SJCRH30 (cell line): ENCODE data around the gene PFKL. TPM values are rescaled to one million over a fixed set of nuclear protein-coding genes. Genes with fewer than 3 reads are reported as not detected.

Source experiments
- DNase-seq, 2 experiments: peaks; one replicate each; pipeline ENCODE4 v3.0.0-alpha.2; 2015 to 2020
- H3K27ac ChIP-seq: fragments of 250-450 bp; sonication (Bioruptor Pico); 2 replicates; pipeline ENCODE4 v1.5.1; 2020; ENCODE audit warnings: mild to moderate bottlenecking, moderate library complexity
- H3K27me3 ChIP-seq: fragments of 250-450 bp; sonication (Bioruptor Pico); 2 replicates; pipeline ENCODE4 v1.5.1; 2020; ENCODE audit warnings: mild to moderate bottlenecking, moderate library complexity
- H3K36me3 ChIP-seq: fragments of 250-450 bp; sonication (Bioruptor Pico); 2 replicates; pipeline ENCODE4 v1.5.1; 2020; ENCODE audit warnings: mild to moderate bottlenecking, moderate library complexity
- H3K4me1 ChIP-seq: fragments of 250-450 bp; sonication (Bioruptor Pico); 2 replicates; pipeline ENCODE4 v1.5.1; 2020; ENCODE audit warnings: mild to moderate bottlenecking, moderate library complexity
- H3K4me3 ChIP-seq: fragments of 250-450 bp; sonication (Bioruptor Pico); 2 replicates; pipeline ENCODE4 v1.5.1; 2020; ENCODE audit warnings: mild to moderate bottlenecking, moderate library complexity
- H3K9me3 ChIP-seq: fragments of 250-450 bp; sonication (Bioruptor Pico); replicated peaks from 2 replicates; pipeline ENCODE4 v1.5.1; 2020; ENCODE audit warnings: mild to moderate bottlenecking, moderate library complexity
- total RNA-seq: library from RNA; depleted of rRNA; stranded (reverse); fragments of >200 nt; shearing (Covaris generic); gene quantifications from 2 replicates; pipeline ENCODE4 v1.2.3, GENCODE V29; 2014

PFKL gene
- total RNA-seq, 1 experiment from 2014 or later: 50.7 TPM

DNA sequence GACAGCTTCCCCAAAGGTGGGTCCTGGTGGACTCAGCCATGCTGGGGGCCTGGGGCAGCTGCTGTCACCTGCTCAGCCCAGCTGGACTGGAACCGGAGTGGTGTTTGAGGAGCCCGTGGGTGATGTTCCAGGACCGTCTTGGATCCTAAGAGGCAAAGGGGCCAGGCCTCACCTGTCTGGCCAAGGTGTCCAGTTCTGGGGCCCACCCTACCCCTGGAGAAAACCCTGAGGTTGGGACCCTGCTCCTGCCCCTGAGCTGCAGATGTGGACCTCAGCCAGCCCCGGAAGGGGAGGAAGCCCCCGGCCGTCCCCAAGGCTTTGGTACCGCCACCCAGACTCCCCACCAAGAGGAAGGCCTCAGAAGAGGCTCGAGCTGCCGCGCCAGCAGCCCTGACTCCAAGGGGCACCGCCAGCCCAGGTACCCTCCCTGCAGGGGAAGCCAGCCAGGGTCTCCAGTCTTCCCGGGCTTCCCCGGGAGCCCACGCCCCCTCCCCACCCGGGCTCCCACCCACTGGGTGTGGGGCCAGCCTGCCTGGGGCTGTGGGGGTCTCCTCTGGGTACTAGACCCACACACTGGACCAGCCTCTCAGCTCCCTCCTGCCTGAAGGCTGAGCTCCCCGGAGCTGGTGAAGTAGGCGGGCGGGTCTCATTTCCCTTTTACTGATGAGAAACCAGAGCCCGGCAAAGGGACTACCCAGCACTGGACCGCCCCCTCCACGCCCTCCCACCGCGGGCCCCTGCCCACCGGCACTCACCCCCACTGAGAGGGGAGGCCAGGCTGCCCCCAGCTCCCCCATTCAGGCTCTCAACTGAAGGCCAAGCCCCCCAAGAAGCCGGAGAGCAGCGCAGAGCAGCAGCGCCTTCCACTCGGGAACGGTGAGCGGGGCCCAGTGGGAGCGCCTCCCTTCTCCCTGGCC lies 12.9 kb upstream of the PFKL start:
- H3K27me3 ChIP-seq: no peaks in the 10 kb centered on the region; the same call in 1 of the 2 replicates

DNA sequence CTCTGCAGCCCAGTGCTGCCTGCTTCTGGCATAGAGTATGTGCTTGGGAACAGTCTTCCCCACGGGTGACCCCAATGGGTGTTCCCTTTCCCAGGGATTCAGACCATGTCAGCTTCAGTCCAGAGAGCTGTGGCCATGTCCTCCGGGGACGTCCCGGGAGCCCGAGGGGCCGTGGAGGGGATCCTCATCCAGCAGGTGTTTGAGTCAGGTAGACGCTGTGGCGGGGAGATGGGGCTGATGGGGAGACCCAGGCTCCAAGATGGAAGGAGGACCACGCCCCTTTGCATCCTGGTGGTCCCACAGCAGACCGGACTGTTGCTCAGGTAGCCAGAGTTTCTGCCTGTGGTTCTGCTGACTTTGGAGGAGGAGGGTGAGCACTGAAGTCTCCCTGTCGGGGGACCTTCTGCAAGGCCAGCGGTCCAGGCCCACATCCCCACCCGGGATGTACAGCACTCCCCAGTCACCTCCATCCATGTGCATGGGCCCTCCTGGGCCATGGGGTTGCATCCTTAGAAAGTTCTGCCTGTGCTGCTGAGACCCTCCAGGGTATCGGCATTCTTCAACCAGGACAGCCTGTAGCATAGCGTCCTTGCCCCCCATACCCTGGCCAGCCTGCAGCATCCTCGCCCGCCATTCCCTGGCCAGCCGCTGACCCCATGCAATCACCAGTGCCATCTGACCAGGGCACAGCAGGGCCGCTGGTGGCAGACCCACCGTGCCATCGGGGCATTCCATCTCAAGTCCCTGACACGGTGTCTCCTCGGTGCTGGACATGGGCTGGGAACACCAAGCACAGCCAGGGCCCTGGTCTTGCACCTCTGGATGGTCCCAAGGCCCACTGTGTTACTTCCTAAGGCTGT lies 11.4 kb upstream of the PFKL start:
- H3K4me3 ChIP-seq: no peak overlapping the region
- H3K9me3 ChIP-seq: no peaks in the 10 kb centered on the region
- no peak for DNase-seq
- H3K27me3 ChIP-seq: no peaks in the 10 kb centered on the region; the same call in 1 of the 2 replicates
- H3K36me3 ChIP-seq: no peaks in the 10 kb centered on the region
- H3K27ac ChIP-seq: no peak overlapping the region
- H3K4me1 ChIP-seq: peaks cover 18% of the 10 kb centered on the region

More for the DNA sequence above, 12.9 kb upstream of the PFKL start:
- H3K27ac ChIP-seq: no peak overlapping the region
- H3K36me3 ChIP-seq: no peaks in the 10 kb centered on the region
- no peak for DNase-seq
- no peaks in the 10 kb centered on the region for H3K9me3 ChIP-seq
- no peak overlapping the region for H3K4me3 ChIP-seq
- peaks cover 18% of the 10 kb centered on the region for H3K4me1 ChIP-seq

GRCh38 chr21:44289381-44290010 lies 10.4 kb upstream of the PFKL start:
- Histone ChIP-seq H3K4me3 (no peak overlapping the region), H3K4me1 (peaks cover 15% of the 10 kb centered on the region), H3K36me3 (no peaks in the 10 kb centered on the region), H3K27me3 (no peaks in the 10 kb centered on the region; the same call in 1 of the 2 replicates), H3K27ac (no peak overlapping the region), H3K9me3 (no peaks in the 10 kb centered on the region)
- DNase-seq: no peak

- Histone ChIP-seq H3K27me3 (peaks cover under 1% of the 10 kb centered on the region; the same call in 1 of the 2 replicates), H3K9me3 (no peaks in the 10 kb centered on the region), H3K4me1 (peaks cover 22% of the 10 kb centered on the region)
Observed at GRCh38 chr21:44290327-44291077, 9.4 kb upstream of the PFKL start.

GRCh38 chr21:44291078-44291935 lies 8.5 kb upstream of the PFKL start:
- no peak for DNase-seq
- Histone ChIP-seq H3K27ac (no peak overlapping the region), H3K9me3 (no peaks in the 10 kb centered on the region), H3K36me3 (no peaks in the 10 kb centered on the region), H3K4me1 (peaks cover 22% of the 10 kb centered on the region), H3K4me3 (no peak overlapping the region), H3K27me3 (peaks cover 8% of the 10 kb centered on the region; the same call in 1 of the 2 replicates)

More at GRCh38 chr21:44290327-44291077, 9.4 kb upstream of the PFKL start:
- peak; percentile 65 to 74 for DNase-seq
- Histone ChIP-seq H3K36me3 (no peaks in the 10 kb centered on the region), H3K4me3 (no peak overlapping the region), H3K27ac (no peak overlapping the region)

DNA sequence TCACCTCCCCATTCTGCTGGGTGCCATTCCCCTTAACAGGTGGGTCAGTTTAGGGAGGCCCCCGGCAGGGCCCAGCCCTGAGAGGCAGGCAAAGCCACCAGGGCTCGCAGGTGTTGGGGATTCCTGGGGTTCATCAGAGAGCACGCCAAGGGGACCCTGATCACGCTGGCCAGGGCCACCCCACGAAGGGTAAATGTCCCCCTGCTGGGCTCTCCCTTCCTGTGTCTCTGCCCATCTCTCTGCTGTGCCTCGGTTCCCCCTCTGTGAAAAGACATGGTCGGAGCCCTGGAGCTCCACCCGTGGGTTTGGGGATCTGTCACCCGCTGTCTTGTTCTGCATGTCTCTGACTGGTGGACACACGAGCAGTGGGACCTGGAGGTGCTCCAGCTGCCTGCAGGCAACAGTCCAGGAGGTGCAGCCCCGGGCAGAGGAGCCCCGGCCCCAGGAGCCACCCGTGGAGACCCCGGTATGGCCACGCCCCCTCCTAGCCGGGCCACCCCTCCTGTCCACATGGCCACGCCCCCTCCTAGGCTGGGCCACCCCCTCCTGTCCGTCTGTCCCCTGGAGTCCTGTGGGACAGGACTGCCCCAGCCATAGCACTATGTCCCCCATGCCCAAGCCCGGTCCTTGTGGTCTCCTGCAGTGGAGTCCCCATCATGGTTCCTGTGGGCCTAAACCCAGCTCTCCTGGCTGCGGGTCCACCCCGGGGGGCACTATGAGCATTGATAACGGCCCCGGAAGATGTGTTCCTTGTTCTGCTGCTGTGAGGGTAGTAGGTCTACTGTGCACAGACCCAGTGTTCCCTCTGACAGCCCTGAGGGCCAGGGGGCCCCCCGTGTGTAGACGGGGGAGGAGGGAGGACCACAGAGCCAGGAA lies 7.7 kb upstream of the PFKL start:
- no peak for DNase-seq
- Histone ChIP-seq H3K9me3 (no peaks in the 10 kb centered on the region), H3K4me1 (peaks cover 22% of the 10 kb centered on the region), H3K36me3 (no peaks in the 10 kb centered on the region), H3K27me3 (peaks cover 8% of the 10 kb centered on the region; the same call in 1 of the 2 replicates), H3K27ac (no peak overlapping the region), H3K4me3 (no peak overlapping the region)

GRCh38 chr21:44292812-44293195 lies 7.0 kb upstream of the PFKL start:
- Histone ChIP-seq H3K9me3 (no peaks in the 10 kb centered on the region), H3K4me3 (no peak overlapping the region), H3K27me3 (peaks cover 8% of the 10 kb centered on the region; the same call in 1 of the 2 replicates), H3K4me1 (peaks cover 22% of the 10 kb centered on the region), H3K27ac (no peak overlapping the region), H3K36me3 (no peaks in the 10 kb centered on the region)
- no peak for DNase-seq

DNA sequence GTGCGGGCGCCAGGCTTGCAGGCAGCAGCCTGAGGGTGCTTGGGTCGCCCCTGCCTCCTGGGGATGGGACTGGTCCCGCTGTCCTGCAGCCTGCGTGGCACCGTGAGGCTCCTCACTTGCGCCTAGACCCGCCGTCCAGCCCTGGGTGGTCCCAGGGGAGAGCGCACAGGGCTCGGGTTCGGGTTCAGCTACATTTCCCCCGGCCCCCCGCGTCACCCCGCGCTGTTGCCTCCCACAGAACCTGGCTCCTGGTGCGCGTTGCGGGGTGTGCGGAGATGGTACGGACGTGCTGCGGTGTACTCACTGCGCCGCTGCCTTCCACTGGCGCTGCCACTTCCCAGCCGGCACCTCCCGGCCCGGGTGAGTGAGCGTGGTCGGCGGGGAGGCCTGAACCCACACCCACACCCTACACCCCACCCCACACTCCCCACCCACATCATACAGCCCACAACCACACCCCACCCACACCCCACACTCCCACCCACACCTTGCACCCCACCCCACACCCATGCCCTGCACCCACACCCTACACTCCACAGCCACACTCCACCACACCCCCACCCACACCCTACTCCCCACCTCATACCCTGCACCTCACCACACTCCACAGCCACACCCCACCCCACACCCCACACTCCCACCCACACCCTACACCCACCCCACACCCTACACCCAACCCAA lies 6.2 kb upstream of the PFKL start:
- DNase-seq: no peak
- H3K4me3 ChIP-seq: no peak overlapping the region
- no peaks in the 10 kb centered on the region for H3K9me3 ChIP-seq
- peaks cover 22% of the 10 kb centered on the region for H3K4me1 ChIP-seq
- H3K27me3 ChIP-seq: peaks cover 8% of the 10 kb centered on the region; the same call in 1 of the 2 replicates
- H3K27ac ChIP-seq: no peak overlapping the region
- H3K36me3 ChIP-seq: no peaks in the 10 kb centered on the region

GRCh38 chr21:44294391-44295162 lies 5.3 kb upstream of the PFKL start:
- H3K9me3 ChIP-seq: no peaks in the 10 kb centered on the region
- H3K27me3 ChIP-seq: peaks cover 8% of the 10 kb centered on the region; the same call in 1 of the 2 replicates
- H3K36me3 ChIP-seq: no peaks in the 10 kb centered on the region
- peak in 1 of 2 experiments; percentile 36 for DNase-seq
- H3K4me3 ChIP-seq: no peak overlapping the region
- peaks cover 22% of the 10 kb centered on the region for H3K4me1 ChIP-seq
- no peak overlapping the region for H3K27ac ChIP-seq

GRCh38 chr21:44295163-44295573 lies 4.7 kb upstream of the PFKL start:
- Histone ChIP-seq H3K36me3 (no peaks in the 10 kb centered on the region), H3K4me1 (peaks cover 20% of the 10 kb centered on the region), H3K27me3 (peaks cover 8% of the 10 kb centered on the region; the same call in 1 of the 2 replicates), H3K27ac (no peak overlapping the region), H3K9me3 (no peaks in the 10 kb centered on the region), H3K4me3 (no peak overlapping the region)
- peak; percentile 40 for DNase-seq

GRCh38 chr21:44295646-44296045 lies 4.2 kb upstream of the PFKL start:
- DNase-seq: no peak
- no peak overlapping the region for H3K27ac ChIP-seq
- H3K36me3 ChIP-seq: no peaks in the 10 kb centered on the region
- H3K4me3 ChIP-seq: no peak overlapping the region
- H3K27me3 ChIP-seq: peaks cover 8% of the 10 kb centered on the region; the same call in 1 of the 2 replicates
- peaks cover 16% of the 10 kb centered on the region for H3K4me1 ChIP-seq
- H3K9me3 ChIP-seq: no peaks in the 10 kb centered on the region
